HCT116 (cell line): Measurements from ENCODE around the gene OR11H6. TPM values are rescaled to one million over a fixed set of nuclear protein-coding genes. Genes with fewer than 3 reads are reported as not detected.
"Not testable (repeated sequence)": the region's sequence is repeated elsewhere in the genome, so short reads cannot be mapped to it uniquely, and the experiment has no call there.

Experiments used
- ATAC-seq: fragments of 200-7000 bp; cut with Tn5 transposase; 2 replicates; pipeline ENCODE4 v1.9.1; 2020; ENCODE audit warnings: mild to moderate bottlenecking, moderate library complexity
- BruUV-seq: library from RNA; stranded (reverse); fragments of 400-500 nt; replicated peaks from 2 replicates; lab custom pipeline; 2021; lab: Mats Ljungman, UMichigan
- CTCF ChIA-PET: fragments of 300-600 bp; sonication (Branson Sonifier 250); formaldehyde crosslinking; loops from one replicate; lab custom pipeline; 2021; ENCODE audit warnings: antibody characterized with exemption; lab: Charles Lee
- POLR2A ChIA-PET: fragments of 300-600, 350-600 bp; sonication (Branson Sonifier 250); formaldehyde crosslinking; loops from one replicate; lab custom pipeline; 2021; ENCODE audit warnings: antibody characterized with exemption; lab: Charles Lee
- RAD21 ChIA-PET, 2 experiments: fragments of 300-600 bp; sonication (Branson Sonifier 250); formaldehyde crosslinking; loops; one replicate each; lab custom pipeline; 2023; ENCODE audit warnings: low total read pairs in 2 of 2; ENCODE audit not compliant: uncharacterized antibody in 2 of 2, unreplicated experiment in 2 of 2, low non-redundant PET in 1 of 2; lab: Charles Lee
- DNase-seq: peaks from one replicate; pipeline ENCODE4 v3.0.0-alpha.2; 2010; ENCODE audit warnings: low read depth, low spot score
- H2AFZ ChIP-seq: fragments of 200-600 bp; shearing (Covaris generic), sonication (generic); 2 replicates; pipeline ENCODE4 v1.6.1; 2017; ENCODE audit warnings: low read depth, mixed run types, mixed read lengths, antibody characterized with exemption, low read length; ENCODE audit not compliant: poor library complexity, severe bottlenecking
- H3K27ac ChIP-seq: 2 replicates; pipeline ENCODE4 v1.5.1; 2012; ENCODE audit warnings: low read depth, low read length
- H3K27me3 ChIP-seq: fragments of 200-600 bp; sonication (generic); 2 replicates; pipeline ENCODE4 v1.6.1; 2016; ENCODE audit warnings: mixed run types, low read length, mixed read lengths; ENCODE audit not compliant: insufficient read depth
- H3K36me3 ChIP-seq, 2 experiments: fragments of 200-500 bp in 1 of 2; fragments of 200-600 bp in 1 of 2; sonication (Bioruptor generic) in 1 of 2; sonication (generic) in 1 of 2; 2 replicates each; pipeline versions ENCODE4 v1.5.1 to v1.6.1; 2014 to 2016; ENCODE audit warnings: low read length in 2 of 2, inconsistent platforms in 1 of 2, mixed read lengths in 1 of 2, mixed run types in 1 of 2; ENCODE audit not compliant: insufficient read depth in 2 of 2, control insufficient read depth in 1 of 2
- H3K4me1 ChIP-seq, 2 experiments: fragments of 200-600 bp in 1 of 2; sonication (generic) in 1 of 2; 2 replicates each; pipeline versions ENCODE4 v1.5.1 to v1.6.1; 2012 to 2017; ENCODE audit warnings: low read length in 2 of 2, inconsistent platforms in 1 of 2, mild to moderate bottlenecking in 1 of 2, mixed read lengths in 1 of 2, mixed run types in 1 of 2, moderate library complexity in 1 of 2; ENCODE audit not compliant: insufficient read depth in 2 of 2, control insufficient read depth in 1 of 2
- H3K4me2 ChIP-seq: fragments of 200-600 bp; sonication (generic); 2 replicates; pipeline ENCODE4 v1.6.1; 2017; ENCODE audit warnings: mixed run types, low read length, mixed read lengths
- H3K4me3 ChIP-seq, 2 experiments: fragments of 200-600 bp in 1 of 2; sonication (generic) in 1 of 2; replicated peaks in 1 of 2; 2 replicates each; pipeline ENCODE4 v1.5.1; 2011 to 2016; ENCODE audit warnings: low read length in 2 of 2, control low read depth in 1 of 2, low read depth in 1 of 2, mild to moderate bottlenecking in 1 of 2, mixed read lengths in 1 of 2, mixed run types in 1 of 2
- H3K79me2 ChIP-seq: fragments of 200-600 bp; sonication (generic); 2 replicates; pipeline ENCODE4 v1.6.1; 2017; ENCODE audit warnings: mild to moderate bottlenecking, mixed run types, low read length, moderate library complexity, mixed read lengths; ENCODE audit not compliant: insufficient read depth
- H3K9ac ChIP-seq: fragments of 200-600 bp; sonication (generic); 2 replicates; pipeline ENCODE4 v1.6.1; 2016; ENCODE audit warnings: low read length, mixed read lengths
- H3K9me2 ChIP-seq: fragments of 200-600 bp; sonication (generic), shearing (Covaris generic); 2 replicates; pipeline ENCODE4 v1.6.1; 2017; ENCODE audit warnings: mixed run types, mild to moderate bottlenecking, moderate library complexity; ENCODE audit not compliant: insufficient read depth
- H3K9me3 ChIP-seq, 2 experiments: fragments of 200-500 bp in 1 of 2; fragments of 200-600 bp in 1 of 2; sonication (Bioruptor generic) in 1 of 2; sonication (generic) in 1 of 2; 2 replicates each; pipeline ENCODE4 v1.6.1; 2014 to 2017; ENCODE audit warnings: low read length in 2 of 2, mixed read lengths in 2 of 2, inconsistent platforms in 1 of 2, low read depth in 1 of 2, mild to moderate bottlenecking in 1 of 2, mixed run types in 1 of 2, moderate library complexity in 1 of 2; ENCODE audit not compliant: control insufficient read depth in 1 of 2, insufficient read depth in 1 of 2
- H4K20me1 ChIP-seq: fragments of 200-600 bp; sonication (generic), shearing (Covaris generic); 2 replicates; pipeline ENCODE4 v1.6.1; 2017; ENCODE audit warnings: mixed run types, mild to moderate bottlenecking, moderate library complexity; ENCODE audit not compliant: insufficient read depth
- CTCF ChIP-seq, 3 experiments: fragments of 200-600 bp in 1 of 3; sonication (generic) in 1 of 3; IDR thresholded peaks in 2 of 3; conservative IDR thresholded peaks in 1 of 3; 2 replicates each; pipeline ENCODE4 v1.5.1; 2012 to 2017; ENCODE audit warnings: low read depth in 2 of 3, low read length in 2 of 3, antibody characterized with exemption in 1 of 3, borderline replicate concordance in 1 of 3, control low read depth in 1 of 3, mild to moderate bottlenecking in 1 of 3, mixed read lengths in 1 of 3, mixed run types in 1 of 3, moderate library complexity in 1 of 3; ENCODE audit not compliant: insufficient read depth in 1 of 3
- POLR2A ChIP-seq: IDR thresholded peaks from 2 replicates; pipeline ENCODE4 v1.7.0; 2011; ENCODE audit warnings: borderline replicate concordance; ENCODE audit not compliant: insufficient read depth, insufficient read length; ENCODE audit errors: extremely low read depth
- RAD21 ChIP-seq: IDR thresholded peaks from 2 replicates; pipeline ENCODE4 v1.6.1; 2012; ENCODE audit warnings: low read depth, mild to moderate bottlenecking
- REST ChIP-seq: IDR thresholded peaks from 2 replicates; pipeline ENCODE4 v1.6.1; 2012; ENCODE audit warnings: low read depth
- intact Hi-C: fragments of 100-400 bp; cut with micrococcal nuclease; formaldehyde crosslinking; loops from 2 replicates; pipeline ENCODE4 v1.10.0; 2022
- total RNA-seq: library from RNA; stranded (reverse); gene quantifications from one replicate; pipeline ENCODE4 v1.2.1, GENCODE V29; 2021; ENCODE audit not compliant: unreplicated experiment

OR11H6 gene
- total RNA-seq, 1 experiment from 2014 or later = not detected

- H3K27ac ChIP-seq, CTCF ChIA-PET, H3K9ac ChIP-seq, H3K9me3 ChIP-seq, ATAC-seq, H3K79me2 ChIP-seq, intact Hi-C loops, H4K20me1 ChIP-seq, RAD21 ChIA-PET, POLR2A ChIA-PET, H3K27me3 ChIP-seq, H3K4me1 ChIP-seq, BruUV-seq, H3K36me3 ChIP-seq, H3K4me2 ChIP-seq, DNase-seq, H3K4me3 ChIP-seq, H3K9me2 ChIP-seq, H2AFZ ChIP-seq: not testable (repeated sequence)
These were observed 11.9 kb downstream of the OR11H6 start for GRCh38 chr14:20235415-20235814.

GRCh38 chr14:20247646-20248246 lies 24.2 kb downstream of the OR11H6 start:
- intact Hi-C loops = no loop called here
- H4K20me1 ChIP-seq = no peaks in the 10 kb centered on the region
- no peak overlapping the region for H3K9ac ChIP-seq
- BruUV-seq = no TSS peak
- H3K9me2 ChIP-seq = no peaks in the 10 kb centered on the region
- ChIA-PET RAD21 (no interaction called here), CTCF (interaction anchor here (1.2 kb wide), 2 partner anchors 9 to 359 kb away, joined by 3 to 6 read pairs; partner anchors contain the start of gene OR11H4), POLR2A (no interaction called here)
- H3K36me3 ChIP-seq = no peaks in the 10 kb centered on the region
- TF ChIP-seq POLR2A = no peak
- TF ChIP-seq RAD21 = peak; percentile 42; the same call in 1 of the 2 replicates
- peak in 2 of 3 experiments; percentile 60 to 63; a peak in 4 of 6 replicates for TF ChIP-seq CTCF (IDR thresholded peaks at IDR 0.05 in 2 of 3, conservative IDR thresholded peaks at IDR 0.05 in 1 of 3; ENCODE audit: borderline replicate concordance in 1 of 3, insufficient read depth in 1 of 3, low read depth in 2 of 3, low read length in 2 of 3)
- TF ChIP-seq REST = no peak
- H3K79me2 ChIP-seq = no peaks in the 10 kb centered on the region
- H3K4me2 ChIP-seq = no peak overlapping the region
- no peaks in the 10 kb centered on the region for H3K27me3 ChIP-seq
- DNase-seq (peak; percentile 36), ATAC-seq (peak; percentile 77)
- no peak overlapping the region for H2AFZ ChIP-seq
- H3K4me1 ChIP-seq = no peaks in the 10 kb centered on the region
- H3K4me3 ChIP-seq = no peak overlapping the region
- no peak overlapping the region for H3K27ac ChIP-seq
- H3K9me3 ChIP-seq = no peaks in the 10 kb centered on the region
